SIG-M5 treated with dmso at 0.1 percent for 504 hours (cell line): ENCODE measurements around the gene DOCK8.

Experiments used
- DNase-seq: peaks from one replicate; lab custom pipeline; 2025; ENCODE audit not compliant: unreplicated experiment; lab: John Stamatoyannopoulos, UW

DOCK8 gene

DNA sequence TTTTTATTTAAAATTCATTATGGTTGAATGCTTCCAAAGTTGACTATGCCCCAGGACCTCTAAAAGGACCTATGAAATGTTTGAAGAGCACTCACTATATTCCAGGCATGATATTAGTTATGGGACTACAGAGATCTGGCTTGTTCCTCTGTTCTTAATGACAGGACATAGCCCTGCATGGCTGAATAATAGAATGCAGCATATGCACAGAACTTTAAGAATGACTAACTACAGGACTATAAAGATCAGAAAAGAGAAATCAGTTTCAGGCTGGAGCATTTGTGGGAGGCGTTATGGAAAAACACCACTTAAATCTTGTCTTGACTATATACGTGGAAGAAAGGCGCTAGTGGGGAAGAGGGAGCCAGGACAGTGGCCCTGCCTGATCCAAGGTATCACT lies 239.2 kb downstream of the DOCK8 start:
- DNase-seq, result no peak

DNA sequence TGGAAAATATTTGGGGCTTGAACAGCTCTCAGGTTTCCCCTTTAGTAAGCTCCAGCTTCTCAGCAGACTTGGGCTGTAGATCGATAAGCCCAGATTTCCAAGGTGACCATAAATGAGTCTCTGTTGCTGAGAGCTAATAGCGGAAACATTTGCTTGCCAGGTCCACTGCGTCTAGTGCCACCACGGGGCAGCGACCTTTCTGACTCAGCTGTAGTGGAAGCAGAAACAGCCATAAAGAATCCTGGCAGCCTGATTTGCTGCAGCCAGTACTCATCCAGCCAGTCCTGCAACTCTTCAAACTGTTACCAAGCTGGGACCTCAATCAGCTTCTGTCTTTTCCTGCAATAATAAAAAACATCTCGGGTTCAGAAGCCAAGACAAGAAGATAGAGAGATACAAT lies 241.7 kb downstream of the DOCK8 start:
- no peak for DNase-seq

DNA sequence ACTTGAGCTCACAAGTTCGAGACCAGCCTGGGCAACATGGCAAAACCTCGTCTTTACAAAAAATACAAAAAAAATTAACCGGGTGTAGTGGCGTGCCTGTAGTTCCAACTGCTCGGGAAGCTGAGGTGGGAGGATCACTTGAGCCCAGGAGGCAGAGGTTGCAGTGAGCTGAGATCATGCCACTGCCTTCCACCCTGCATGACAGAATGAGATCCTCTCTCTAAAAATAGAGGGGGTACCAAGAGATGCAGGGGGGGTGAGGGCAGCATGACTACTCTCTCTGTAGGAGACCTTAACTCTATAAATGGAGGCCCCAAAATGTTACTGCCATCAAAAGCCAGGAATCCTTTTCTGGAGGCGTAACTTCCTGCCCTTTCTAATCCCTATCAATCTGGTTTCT lies 243.9 kb downstream of the DOCK8 start:
- no peak for DNase-seq

DNA sequence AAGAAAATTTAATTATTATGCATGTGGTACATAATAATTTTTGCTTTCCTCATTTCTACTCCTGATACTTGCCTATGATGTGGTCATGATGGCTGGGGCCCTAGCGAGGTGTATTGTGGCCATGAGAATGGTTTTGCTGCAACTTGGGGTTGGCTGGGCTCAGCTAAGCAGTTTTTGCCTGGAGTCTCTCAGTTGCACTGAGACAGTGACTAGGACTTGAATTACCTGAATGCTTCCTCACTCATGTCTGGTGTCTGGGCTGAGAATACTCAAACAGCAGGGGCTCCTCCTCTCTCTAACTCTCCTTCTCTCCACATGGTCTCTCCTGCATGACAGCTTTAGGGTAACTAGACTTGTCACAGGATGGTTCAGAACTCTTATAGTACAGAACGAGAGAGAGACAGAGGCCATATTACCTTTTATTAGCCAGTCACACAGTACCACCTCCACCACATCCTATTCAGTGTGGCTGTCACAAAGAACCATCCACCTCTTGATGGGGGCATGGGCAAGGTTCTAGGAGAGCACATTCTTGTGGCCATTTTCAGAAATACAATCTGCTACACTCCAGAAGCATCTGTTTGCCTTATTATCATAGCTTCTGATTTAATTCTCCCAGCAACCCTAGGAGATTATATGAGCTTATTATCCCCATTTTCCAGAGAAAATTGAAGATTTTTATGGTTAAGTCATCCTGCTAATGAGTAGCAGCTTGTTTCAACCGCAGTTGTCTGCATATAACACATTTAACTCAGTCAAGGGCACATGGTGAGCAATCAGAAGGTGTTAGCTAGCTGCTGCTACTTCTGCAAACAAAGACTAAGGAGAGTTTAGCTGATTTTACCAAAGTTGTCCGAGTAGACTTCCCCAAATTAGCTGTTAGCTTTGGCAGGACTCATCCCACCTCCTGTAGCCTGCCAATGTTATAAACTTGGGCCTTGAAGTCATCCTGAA lies 245.1 kb downstream of the DOCK8 start:
- DNase-seq, result no peak

DNA sequence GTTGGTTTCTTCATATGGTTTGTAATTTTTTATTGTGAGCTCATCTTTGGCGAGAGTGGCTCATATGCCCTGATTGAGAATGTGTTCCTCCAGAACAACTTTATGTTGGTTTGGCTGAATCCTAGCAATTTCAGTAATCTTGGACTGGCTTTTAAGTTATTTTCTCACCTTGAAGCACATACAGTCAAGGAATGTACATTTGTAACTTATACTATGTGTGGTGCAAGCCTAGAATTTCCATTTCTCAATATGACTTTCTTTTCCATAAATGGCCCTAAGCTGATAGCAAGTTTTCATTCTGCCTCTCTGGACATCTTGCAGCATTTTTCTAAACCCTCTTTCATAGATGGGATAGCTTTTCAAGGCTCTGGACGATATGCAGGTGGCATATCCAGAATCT lies 247.5 kb downstream of the DOCK8 start:
- DNase-seq, result no peak

DNA sequence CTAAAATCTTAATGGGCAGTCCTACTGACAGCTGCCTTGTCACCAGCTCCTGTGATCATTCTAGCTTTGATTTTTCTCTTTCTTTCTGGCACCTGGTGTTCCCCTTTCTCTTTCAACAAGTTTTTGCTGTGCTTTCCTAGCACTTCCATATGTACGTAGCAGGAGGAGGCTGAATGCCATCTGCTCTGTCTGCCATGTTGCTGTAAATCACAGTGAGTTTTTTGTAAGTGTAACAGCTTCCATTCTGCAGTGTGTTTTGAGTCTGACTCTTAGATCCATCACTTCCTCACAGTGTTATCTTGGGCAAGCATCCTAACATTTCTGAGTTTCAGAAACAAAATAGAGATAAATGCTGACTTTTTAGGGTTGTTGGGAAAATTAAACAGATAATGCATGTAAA lies 247.9 kb downstream of the DOCK8 start:
- no peak for DNase-seq

GRCh38 chr9:463455-464171 lies 248.9 kb downstream of the DOCK8 start:
- no peak for DNase-seq

DNA sequence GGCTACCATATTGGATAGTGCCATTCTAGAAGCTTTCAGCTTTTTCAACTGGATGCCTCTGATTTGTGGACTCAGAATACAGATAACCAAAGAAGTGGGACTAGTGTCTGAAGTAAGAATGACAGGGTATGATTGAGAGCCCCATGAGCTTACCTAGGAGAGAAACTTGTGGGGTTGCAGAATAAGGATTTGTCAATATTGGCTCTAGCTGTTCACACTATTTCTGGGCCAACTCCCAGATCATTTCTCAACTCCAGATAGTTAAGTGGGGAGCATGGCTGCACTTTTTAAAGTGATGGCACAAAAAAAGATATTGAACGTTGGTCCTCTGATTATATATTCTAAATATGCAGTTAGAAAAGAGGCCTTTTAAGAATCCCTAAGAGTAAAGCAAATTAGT lies 252.1 kb downstream of the DOCK8 start:
- no peak for DNase-seq

GRCh38 chr9:468766-469426 lies 254.2 kb downstream of the DOCK8 start:
- DNase-seq, result no peak

GRCh38 chr9:469672-470551 lies 255.2 kb downstream of the DOCK8 start:
- DNase-seq, result peak; percentile 65

GRCh38 chr9:470552-471194 lies 256.0 kb downstream of the DOCK8 start:
- no peak for DNase-seq

DNA sequence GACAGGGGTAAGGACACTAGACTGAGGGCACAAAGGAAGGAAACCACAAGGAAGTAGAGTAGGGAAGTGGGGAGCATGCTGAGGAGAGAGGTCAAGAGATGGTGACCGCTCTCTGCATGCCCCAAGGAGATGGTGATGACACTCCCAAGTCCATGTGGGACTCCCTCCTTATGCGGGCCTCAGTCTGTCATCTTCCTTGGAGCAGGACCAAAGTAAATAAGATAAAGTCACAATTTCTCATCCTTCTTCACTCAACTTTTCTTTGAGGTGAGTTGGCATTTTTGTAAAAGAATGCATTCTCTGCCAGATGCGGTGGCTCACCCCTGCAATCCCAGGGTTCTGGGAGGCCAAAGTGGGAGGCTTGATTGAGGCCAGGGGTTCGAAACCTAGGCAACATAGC lies 256.7 kb downstream of the DOCK8 start:
- no peak for DNase-seq

DNA sequence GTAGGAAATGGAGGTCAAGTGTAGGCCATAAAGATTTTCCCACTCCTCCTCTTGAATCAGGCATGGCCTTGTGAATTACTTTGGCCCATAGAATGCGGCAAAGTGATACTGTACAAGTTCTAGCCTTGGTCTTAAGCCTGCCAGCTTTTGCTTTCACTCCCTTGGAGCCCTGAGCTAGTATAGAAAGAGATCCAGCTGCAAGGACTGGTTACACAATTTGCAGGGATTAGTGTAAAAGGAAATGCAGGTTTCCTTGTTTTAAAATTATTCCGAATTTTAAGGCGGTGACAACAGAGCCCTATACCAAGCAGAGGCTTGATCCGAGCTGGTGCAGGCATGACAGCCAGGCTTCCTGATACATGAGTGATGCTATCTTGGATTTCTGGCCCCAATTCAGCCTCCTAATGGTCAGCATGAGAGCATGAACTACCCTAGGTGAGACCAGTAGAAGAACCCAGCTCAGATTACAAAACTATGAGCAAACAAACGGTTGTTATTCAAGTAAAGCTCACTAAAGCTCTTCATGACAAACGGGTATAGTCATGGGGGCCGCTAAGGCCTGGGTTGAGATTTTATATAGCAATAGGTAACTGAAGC lies 257.9 kb downstream of the DOCK8 start:
- no peak for DNase-seq

DNA sequence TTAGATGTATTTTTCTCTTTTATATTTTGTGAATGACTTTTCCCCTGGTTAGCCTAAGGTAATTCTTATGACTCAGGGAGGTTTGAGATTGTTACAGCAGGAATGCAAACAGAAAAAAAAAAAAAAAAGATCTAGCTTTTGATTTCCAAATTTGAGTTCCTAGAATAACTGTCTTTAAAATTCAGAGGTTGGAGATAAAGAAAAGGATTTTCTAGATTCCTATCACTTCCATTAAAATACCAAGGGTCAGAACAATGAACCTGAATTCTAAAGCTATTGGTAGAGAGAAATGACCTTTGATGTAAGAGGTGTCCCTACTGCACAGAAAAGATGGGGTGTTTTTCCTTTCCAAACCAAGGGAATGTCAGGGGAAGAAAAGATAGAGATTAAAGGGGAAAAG lies 262.5 kb downstream of the DOCK8 start:
- DNase-seq, result no peak

DNA sequence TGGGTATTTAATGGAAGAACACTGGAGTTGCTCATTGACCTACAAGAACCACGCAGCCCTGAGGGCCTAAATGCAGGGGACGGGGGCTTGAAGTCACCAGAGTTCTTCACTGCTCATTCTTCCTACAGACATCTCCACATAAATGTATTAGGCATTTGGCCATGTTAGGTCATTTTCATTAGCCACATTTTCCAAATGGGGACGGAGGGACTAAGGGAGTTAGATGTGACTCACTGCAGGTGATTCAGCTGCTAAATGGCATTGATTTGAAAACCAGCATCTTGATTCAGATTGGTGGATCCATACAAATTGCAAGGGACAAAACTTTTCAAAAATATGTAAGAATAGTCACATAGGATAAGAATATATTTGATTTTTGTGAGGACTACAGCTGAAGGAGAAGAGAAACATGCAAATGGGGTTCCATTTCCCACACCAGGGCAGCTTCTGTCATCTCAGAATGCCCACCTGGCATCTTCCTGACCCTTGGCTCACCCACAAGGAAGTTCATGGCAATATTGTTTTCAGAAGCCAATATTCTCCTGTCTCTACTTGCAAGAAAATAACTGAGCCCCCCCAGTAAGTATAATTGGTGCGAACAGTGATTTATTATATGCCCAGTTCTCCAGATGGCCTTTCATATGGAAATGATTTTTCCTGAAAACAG lies 264.8 kb downstream of the DOCK8 start:
- no peak for DNase-seq

DNA sequence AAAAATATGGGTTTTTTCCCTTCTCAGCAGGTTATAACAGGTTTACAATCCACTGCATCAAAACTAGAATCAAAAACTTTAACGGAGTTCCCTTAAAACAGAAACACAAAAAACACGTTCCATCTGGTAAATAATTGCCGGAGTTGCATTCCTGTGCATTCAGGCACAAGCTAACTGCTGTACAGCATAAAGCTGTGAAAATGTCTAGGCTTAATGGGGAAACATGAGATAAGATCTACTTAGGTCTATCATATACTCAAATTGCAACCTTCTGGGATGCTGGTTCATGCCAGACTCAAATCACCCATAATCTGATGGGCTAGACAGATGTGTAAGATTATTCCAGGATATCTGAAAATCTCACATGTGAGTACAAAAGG lies 265.3 kb downstream of the DOCK8 start:
- no peak for DNase-seq

DNA sequence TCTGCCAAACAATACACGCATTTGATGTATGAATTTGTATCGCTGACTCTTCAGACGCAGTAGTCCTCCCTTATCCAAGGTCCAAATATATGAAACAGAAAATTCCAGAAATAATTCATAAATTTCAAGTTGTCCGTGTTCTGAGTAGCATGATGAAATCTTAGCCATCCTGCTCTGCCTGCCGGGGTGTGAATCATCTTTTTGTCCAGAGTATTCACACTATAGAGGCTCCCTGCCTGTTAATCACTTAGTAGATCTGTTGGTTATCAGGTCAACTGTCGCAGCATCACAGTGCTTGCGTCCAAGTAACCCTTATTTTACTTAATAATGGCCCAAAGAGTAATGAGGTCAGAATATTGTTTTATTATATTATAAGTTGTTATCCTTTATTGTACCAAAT lies 268.1 kb downstream of the DOCK8 start:
- no peak for DNase-seq

GRCh38 chr9:486156-486555 lies 271.5 kb downstream of the DOCK8 start:
- no peak for DNase-seq

DNA sequence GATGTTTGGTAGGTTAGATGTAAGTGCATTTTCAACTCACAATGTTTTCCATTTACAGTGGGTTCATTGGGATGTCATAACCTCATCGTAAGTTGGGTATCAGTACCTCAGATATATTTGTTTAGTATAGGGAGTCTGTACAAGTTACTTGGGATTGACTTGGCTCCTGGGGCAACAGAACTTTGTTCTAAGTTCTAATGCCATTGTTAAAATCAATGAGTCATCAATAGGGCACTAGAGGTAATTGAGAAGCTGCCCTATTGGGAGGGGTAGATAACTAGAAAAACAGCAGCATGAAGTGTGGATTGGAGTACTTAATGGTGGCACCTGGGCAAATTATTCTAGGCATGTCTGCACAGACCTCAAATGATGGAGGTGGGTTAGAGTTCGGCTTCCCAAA lies 272.8 kb downstream of the DOCK8 start:
- DNase-seq, result no peak
